GM21360 (cell line): ENCODE results near the gene PEMT.

Experiments used
- ATAC-seq: cut with Tn5 transposase; IDR thresholded peaks from one replicate; pipeline ENCODE4 v1.9.1; 2021; ENCODE audit warnings: mild to moderate bottlenecking, moderate library complexity; ENCODE audit not compliant: unreplicated experiment

The PEMT gene

DNA sequence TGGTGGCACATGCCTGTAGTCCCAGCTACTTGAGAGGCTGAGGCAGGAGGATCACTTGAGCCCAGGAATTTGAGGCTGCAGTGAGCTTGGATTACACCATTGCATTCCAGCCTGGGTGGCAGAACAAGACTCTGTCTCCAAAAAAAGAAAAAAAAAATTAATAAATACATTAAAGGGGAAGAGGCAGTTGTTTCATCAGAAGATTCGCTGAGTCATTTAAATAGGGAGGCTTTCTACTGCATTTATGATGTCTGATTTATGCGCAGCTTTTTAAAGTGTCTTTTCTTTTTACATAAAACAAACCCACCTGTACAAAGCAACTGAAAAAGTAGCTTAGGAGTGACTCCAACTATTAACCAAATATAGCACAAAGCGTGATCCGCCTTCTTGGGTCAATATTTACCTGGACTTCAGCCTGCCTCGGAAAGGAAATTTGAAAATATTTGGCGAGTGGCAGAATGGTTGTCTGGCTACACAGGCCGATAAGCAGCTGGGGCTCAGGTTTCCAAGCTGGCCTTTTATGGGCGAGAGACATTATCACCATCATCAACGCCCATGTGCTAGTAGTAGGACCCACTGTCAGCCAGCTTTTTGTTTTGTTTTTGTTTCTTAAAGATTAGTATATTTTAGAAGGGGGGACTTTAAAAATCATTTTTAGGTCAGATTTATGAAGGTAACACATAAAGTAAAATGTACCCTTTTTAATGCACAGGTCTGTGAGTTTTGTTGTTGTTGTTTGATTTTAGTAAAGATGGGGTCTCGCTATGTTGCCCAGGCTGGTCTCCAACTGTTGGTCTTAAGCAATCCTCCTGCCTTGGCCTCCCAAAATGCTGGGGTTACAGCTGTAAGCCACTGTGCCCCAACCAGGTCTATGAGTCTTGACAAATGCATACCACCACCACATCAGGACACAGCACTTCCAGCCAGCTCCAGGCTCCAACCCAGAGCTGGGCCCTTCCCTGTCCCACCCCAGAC lies 52.8 kb downstream of the PEMT start:
- no peak for ATAC-seq

DNA sequence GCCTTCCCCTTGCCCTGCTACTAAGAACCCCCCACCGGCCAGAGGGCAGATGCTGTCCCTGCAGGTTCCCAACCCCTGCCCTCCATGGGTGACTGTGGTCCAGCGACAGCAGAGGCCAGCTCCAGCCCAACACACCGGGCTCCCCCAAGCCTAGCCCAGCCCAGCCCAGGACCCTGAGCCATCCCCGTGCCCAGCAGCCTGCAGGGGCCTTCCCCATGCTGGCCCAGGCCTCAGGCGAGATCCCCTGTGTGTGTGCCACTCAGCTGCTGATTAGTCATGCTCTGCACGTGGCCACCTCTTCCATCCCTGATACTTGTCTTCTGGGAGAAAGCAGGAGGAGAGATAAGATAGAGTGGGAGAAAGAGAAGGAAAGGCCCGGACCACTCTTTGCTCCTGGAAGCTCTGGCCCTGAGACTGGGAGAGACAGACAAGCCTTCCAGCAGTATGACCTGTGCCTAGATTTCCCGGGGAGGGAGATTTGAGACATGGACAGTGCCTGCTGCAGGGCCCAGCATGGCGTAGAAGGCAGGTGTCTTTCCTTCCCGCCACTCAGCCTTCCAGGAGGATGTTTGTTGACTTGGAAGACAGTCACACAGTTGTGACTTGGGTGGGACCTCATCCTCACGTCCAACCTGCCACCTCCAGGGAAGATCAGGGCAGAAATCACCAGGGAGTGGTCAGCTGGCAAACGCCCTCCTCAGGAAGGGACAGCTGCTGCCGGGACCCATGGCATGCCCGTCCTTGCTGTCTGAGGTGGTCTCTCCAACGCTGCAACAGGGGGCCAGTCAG lies 54.0 kb downstream of the PEMT start:
- ATAC-seq, result no peak

DNA sequence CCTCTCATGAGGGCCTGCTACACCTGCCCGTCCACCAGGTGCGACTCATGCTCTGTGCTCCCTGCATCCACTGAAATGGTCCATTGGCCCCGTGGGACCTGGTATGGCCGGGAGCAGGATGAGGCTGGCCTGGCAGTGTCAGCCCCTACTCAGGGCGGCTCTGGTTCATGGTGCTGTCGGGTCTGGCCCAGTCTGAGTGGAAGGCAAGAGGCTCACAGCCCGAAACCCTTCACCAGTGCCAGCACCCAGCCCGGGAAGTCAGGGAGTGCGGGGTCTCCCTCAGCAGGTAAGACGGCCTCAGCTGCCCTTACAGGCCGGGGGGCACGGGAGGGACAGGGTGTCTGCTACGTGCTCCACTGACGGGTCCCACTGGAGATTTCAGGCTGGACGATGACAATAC lies 54.8 kb downstream of the PEMT start:
- ATAC-seq, result no peak

GRCh38 chr17:17535957-17536356 lies 55.6 kb downstream of the PEMT start:
- no peak for ATAC-seq

- no peak for ATAC-seq
Observed at GRCh38 chr17:17533901-17534441, 57.5 kb downstream of the PEMT start.

GRCh38 chr17:17532991-17533390 lies 58.5 kb downstream of the PEMT start:
- ATAC-seq, result no peak

DNA sequence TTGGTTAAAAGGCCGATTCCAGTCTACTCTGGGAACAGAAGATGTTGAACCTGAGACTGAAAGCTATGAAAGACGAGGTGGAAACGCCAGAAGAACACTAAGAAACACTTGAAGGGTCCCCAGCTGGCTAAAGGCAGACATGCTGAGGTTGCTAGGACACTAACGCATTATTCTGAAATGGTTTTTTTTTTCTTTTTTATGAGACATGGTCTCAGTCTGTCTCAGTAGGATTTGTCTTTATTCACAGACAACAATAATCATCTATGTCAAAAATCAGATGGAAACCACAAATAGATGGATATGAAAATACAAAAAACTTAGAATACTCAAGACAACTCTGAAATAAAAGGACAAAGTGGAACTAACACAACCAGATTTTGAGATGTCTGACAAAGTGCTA lies 60.4 kb downstream of the PEMT start:
- ATAC-seq, result no peak

DNA sequence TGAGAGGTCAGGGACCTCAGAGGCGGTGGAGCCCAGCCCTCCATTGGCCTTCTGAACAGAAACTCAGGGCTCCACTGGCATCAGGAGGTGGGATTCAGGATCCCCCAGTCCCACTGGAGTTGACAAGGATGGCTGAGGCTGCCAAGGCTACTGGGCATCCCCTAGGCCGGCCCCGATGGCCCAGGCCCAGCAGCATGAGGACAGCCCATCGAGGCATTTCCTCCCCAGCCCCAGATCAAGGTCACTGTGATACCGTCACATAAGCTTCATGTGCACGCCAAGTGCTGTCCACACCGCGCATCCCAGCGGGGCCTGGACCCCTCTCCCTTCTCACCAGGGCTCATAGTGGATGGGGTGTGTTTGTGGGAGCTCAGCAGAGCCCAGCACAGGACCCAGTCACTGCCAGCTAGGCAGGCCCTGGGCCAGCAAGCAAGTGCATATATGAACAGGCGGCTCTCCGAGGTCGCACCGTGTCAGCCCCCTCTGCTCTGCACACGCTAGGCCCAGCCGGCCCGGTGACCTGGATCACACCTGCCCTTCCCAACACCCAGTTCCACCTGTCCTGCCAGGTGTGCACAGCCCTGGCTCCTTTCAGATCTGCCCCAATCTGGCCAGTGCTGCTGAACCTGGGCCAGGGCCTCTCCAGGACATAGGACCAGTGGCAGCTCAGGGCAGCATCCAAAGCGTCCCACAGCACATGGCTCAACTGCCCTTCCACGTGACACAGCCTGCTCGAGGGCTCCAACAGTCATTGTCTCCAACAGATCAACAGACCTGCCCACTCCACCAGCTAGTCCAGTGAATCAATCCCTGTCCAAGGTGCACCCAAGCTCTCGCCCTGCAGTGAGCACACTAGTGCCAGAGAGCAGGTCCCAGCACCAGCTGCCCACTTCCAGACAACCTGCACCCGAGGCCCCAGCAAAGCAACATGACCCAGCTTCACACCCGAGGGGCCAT lies 62.5 kb downstream of the PEMT start:
- ATAC-seq, result no peak

- ATAC-seq, result no peak
Observed at GRCh38 chr17:17527956-17528500, 63.5 kb downstream of the PEMT start.

DNA sequence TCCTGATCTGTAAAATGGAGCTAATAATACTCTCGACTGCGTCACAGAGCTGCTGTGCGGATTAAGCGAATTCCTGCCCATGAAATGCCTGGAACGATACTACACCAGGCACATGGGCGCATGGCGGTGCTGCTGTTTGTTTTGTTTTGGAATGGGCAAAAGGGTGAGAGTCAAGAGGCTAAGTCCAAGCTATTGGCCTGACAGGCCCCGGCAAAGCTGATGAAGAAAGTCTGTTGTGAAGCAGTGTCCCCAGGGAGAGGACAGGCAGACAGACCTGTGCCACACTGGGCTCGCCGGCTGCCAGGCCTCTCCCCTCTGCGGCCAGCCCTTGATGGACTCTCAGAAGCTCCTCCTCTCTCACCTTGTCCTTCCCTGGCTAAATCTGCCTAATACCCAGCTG lies 64.0 kb downstream of the PEMT start:
- no peak for ATAC-seq

DNA sequence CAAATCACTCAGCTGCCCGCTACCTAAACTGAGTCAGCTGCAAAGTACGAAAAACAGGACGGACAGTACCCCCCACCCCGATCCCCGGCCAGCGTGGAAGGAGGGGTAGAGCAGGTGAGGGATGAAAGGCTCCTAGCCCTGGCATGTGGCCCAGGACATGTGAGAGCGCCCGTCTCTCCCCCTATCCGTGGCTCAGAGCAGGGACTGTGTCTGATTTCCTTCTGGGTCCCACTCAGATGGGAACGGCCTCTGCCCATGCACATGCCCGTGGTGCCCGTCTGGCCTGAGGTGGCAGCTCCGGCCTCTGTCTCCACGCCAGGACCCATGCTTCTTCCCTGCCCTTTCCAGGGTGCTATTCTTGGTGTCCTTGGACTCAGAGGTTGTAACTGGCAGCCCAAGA lies 65.1 kb downstream of the PEMT start:
- ATAC-seq, result no peak

- ATAC-seq, result no peak
Observed at GRCh38 chr17:17525956-17526355, 65.6 kb downstream of the PEMT start.

DNA sequence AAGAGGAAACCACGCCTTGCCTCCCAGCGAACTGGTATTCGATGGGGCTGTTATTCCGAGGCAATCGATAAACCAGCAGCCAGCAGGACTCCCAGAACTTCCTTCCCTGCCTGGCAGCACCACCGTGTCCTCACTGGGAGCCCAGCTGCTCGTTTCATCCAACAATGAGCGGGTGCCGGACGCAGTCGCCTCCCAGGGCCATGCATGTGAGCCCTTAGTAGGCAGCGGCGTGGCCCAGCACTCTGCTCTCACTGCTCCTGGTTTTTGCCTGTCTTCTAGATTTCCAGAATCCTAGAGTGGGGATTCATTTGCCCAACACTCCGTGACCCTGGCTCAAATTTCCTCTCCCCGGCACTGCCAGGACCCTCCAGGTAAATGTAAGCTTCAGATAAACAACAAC lies 66.2 kb downstream of the PEMT start:
- ATAC-seq, result no peak

DNA sequence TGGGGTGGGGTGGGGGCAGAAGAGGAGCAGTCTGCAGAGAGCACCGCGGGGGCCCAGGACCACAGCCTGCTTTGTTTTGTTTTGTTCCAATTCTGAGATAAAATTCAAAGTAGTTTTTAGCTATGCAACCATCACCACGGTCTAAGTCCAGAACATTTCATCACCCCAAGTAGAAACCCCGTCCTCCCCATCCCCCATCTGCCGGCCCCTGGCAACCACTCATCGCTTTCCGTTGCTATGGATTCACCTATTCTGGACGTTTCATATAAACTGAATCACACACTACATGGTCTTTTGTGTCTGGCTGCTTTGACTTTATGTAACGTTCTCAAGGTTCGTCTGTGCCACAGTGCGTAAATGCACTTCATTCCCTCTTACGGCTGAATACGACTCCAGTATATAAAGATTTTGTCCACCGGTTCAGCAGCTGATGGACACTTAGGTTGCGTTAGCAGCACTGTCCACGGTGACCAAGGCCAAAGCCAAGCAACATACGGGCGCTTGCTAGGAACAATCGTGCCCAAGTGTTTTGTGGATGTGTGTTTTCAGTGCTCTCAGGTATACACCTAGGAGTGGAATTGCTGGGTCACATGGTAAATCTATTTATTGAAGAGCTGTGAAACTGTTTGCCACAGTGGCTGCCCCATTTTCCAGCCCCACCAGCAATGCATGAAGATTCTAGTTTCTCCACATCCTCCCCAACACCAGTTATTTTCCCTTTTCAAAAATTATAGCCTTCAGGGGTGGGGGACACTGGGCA lies 67.6 kb downstream of the PEMT start:
- ATAC-seq, result no peak

- no peak for ATAC-seq
Observed at GRCh38 chr17:17523001-17523730, 68.3 kb downstream of the PEMT start.

- ATAC-seq, result no peak
Observed at GRCh38 chr17:17520599-17521232, 70.8 kb downstream of the PEMT start.

DNA sequence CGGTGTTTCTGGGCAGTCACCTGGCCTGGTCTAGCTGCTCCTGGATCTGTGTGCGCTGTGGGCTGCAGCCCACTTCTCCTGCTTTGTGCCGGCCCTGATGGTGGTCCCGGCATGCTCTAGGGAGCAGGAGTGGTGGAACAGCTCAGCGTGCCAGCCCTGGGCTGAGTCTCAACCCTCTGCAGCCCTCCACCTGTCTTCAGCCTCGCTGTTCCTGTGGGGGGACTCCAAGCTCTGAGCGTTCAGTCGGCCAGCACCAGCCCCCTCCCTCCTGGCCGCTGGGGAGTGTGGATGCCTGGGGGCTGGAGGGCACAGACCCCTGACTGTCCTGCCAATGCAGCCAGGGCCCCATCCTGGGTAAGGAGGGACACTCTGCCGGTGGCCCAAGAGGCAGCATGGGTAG lies 71.6 kb downstream of the PEMT start:
- no peak for ATAC-seq

DNA sequence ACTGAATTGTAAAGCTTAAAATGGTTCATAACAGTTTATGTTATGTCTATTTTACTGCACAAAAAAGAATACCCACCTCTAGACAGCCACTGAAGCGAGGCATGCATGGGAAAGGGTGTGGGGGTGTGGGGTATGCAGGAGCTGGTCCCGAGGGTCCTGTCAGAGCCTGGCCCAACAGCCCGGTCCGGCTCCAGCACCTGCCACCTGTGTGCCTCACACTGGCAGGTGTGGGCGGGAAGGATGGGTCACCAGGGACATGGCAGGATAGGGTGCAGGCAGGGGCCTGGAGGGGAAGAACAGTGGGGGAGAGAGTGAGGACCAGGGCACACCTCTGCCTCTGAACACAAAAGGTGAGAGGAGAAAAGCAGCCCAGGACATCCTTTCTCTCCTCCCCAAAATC lies 72.6 kb downstream of the PEMT start:
- no peak for ATAC-seq
